HG03097 (cell line): ENCODE data around the gene SDK2.
A peak's percentile ranks its signal among the peaks of the same experiment; 100 is the strongest.

ENCODE experiments used
- ATAC-seq: cut with Tn5 transposase; IDR thresholded peaks from one replicate; pipeline ENCODE4 v1.9.1; 2021; ENCODE audit not compliant: unreplicated experiment, low FRiP score

SDK2 gene

GRCh38 chr17:73292031-73292531, 352.2 kb downstream of the SDK2 start:
- ATAC-seq, result no peak

GRCh38 chr17:73291260-73291801, 352.9 kb downstream of the SDK2 start:
- peak; percentile 82 for ATAC-seq

- peak; percentile 30 for ATAC-seq
Measured at GRCh38 chr17:73290399-73291259, 353.6 kb downstream of the SDK2 start.

DNA sequence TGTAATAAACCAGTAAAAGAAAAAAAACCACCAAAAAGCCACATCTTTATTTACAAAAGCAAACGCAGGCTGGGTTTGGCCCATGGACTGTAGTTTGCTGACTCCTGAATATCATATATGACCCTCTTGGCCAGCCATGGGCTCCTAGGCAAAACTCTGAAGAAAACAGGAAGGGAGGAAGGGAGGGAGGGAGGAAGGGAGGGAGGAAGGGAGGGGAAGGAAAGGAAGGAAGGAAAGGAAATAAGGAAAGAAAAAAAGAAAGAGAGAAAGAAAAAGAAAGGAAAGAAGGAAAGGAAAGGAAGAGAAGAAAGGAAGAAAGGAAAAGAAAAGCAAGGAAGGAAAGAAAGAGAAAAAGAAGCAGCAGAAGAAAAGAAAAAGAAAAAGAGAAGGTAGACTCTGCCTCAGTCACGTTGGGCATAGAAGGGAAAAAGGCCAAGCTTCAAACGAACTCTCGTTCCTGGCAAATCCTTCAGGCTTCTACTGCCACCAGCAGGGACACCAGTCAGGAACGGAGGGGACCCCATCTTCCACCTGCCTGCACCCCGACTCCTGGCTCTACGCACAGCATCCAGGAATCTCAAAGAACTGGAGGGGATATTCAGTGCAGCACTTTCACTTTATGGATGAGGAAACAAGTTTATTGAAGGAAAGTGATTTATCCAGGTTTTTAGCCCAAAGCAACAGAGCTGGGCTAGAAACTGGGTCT, 354.5 kb downstream of the SDK2 start:
- no peak for ATAC-seq

DNA sequence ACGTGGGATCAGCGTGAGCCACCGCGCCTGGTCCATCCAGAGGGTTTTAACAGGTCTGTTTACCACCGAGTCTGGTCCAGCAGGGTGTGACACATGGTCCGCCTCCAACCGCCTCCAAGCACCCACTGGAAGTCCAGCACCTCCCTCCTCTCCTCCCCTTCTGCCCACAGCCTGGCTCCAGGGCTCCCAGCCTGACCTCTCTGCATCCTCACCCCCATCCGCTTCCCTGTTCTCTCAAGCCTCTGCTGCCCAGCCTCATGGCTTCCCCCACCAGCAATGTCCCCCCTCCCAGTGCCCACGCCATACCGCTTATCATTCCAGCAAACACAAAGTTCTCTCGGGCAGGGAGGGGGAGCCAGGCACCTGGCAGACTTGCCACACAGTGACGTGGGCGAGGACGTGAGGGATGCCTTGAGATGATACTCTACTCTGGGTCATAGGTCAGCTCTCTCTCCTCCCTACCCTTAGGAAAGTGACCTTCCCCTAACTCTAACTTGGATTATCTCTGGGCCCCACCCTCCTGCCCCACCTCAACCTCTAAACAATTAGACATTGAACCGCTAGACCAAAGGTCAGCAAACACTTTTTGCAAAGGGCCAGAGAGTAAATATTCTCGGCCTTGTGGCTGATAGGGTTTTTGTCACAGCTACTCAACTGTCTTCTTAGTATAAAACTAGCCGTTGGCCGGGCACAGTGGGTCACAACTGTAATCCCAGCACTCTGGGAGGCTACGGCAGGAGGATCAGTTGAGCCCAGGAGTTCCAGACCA, 355.5 kb downstream of the SDK2 start:
- no peak for ATAC-seq

GRCh38 chr17:73286863-73287296, 357.4 kb downstream of the SDK2 start:
- no peak for ATAC-seq

DNA sequence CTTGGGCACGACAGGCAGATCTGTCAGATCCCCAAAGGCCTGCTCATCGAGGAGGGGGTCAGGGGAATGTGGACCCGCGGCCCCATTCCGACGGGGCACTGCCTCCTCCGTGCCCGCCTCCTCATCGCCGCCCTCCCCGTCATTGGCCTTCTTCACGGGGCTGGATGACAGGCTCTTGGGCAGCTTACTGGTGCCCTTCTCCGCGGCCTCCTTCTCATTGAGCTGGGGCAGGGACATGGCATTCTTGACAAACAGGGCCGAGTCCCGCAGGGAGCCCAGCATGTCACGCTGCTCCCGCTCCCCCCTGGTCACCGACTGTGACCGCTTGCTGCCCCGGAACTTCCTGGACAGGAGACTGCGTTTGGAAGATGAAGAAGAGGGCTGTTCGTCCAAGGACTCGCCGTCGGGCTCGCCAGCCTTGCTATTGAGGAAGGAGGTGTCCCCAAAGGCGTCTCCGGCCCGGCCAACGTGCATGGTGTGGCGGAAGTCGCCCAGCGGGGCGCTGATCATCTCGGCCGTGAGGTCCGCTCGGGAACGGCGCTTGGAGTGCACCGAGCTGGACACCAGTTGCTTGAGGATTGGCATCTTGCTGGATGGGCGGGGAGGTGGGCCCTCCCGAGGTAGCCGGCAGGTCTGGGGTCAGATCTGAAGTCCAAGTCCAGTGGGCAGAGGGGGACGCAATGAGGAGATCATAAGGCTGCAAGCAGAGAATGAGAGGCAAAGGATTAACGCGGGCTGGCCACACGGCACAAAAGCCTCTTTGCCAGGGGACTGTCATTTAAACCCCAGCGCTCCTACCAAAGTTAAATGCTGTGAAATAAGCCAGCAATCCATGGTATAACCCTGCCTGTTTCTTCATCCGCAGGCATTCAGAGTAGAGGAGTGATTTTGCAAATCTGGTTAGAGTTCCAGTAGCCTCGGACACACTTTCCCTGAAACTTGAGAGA, 358.1 kb downstream of the SDK2 start:
- no peak for ATAC-seq

GRCh38 chr17:73285603-73285908, 358.7 kb downstream of the SDK2 start:
- no peak for ATAC-seq

GRCh38 chr17:73284906-73285602, 359.2 kb downstream of the SDK2 start:
- no peak for ATAC-seq
